SK-N-SH (cell line): ENCODE results near the gene TTC9B. TPM values are rescaled to one million over a fixed set of nuclear protein-coding genes. Genes with fewer than 3 reads are reported as not detected.

Experiments used
- CTCF ChIA-PET: fragments of 300-600, 350-600 bp; formaldehyde crosslinking; extraction: SDS; loops from one replicate; lab custom pipeline; 2021; lab: Yijun Ruan, JAX
- POLR2A ChIA-PET: fragments of 350-600 bp; sonication (Branson Sonifier 250); formaldehyde crosslinking; extraction: SDS; loops from one replicate; lab custom pipeline; 2020; ENCODE audit warnings: antibody characterized with exemption, inconsistent platforms; lab: Yijun Ruan, JAX
- DNase-seq: peaks from one replicate; pipeline ENCODE4 v3.0.0; 2012
- H2AFZ ChIP-seq: fragments of 200-600 bp; sonication (generic); 2 replicates; pipeline ENCODE4 v1.8.1; 2016; ENCODE audit warnings: antibody characterized with exemption, mild to moderate bottlenecking, low read depth
- H3F3A ChIP-seq: fragments of 200-600 bp; sonication (generic); replicated peaks from 2 replicates; pipeline ENCODE3; 2016; ENCODE audit warnings: antibody characterized with exemption, mild to moderate bottlenecking; ENCODE audit not compliant: insufficient read depth
- H3K27ac ChIP-seq, 2 experiments: fragments of 200-500 bp in 1 of 2; fragments of 200-600 bp in 1 of 2; sonication (Bioruptor generic) in 1 of 2; sonication (generic), shearing (Covaris generic) in 1 of 2; 2 replicates each; pipeline versions ENCODE4 v1.5.1 to v1.6.1; 2014 to 2016; ENCODE audit warnings: low read depth in 2 of 2, inconsistent platforms in 1 of 2, low read length in 1 of 2, mild to moderate bottlenecking in 1 of 2, mixed read lengths in 1 of 2
- H3K27me3 ChIP-seq: fragments of 200-600 bp; sonication (generic), shearing (Covaris generic); 2 replicates; pipeline ENCODE4 v1.6.1; 2016; ENCODE audit warnings: mixed run types; ENCODE audit not compliant: insufficient read depth
- H3K36me3 ChIP-seq, 2 experiments: fragments of 200-500 bp in 1 of 2; fragments of 200-600 bp in 1 of 2; sonication (Bioruptor generic) in 1 of 2; sonication (generic) in 1 of 2; replicated peaks in 1 of 2; 2 replicates each; pipeline versions ENCODE3 to v1.5.1; 2014 to 2016; ENCODE audit warnings: low read length in 1 of 2, mild to moderate bottlenecking in 1 of 2; ENCODE audit not compliant: insufficient read depth in 2 of 2, control insufficient read depth in 1 of 2
- H3K4me1 ChIP-seq, 2 experiments: fragments of 200-500 bp in 1 of 2; fragments of 200-600 bp in 1 of 2; sonication (Bioruptor generic) in 1 of 2; sonication (generic), shearing (Covaris generic) in 1 of 2; 2 replicates each; pipeline versions ENCODE4 v1.5.1 to v1.6.1; 2014 to 2016; ENCODE audit warnings: low read depth in 1 of 2, low read length in 1 of 2, mixed run types in 1 of 2; ENCODE audit not compliant: insufficient read depth in 2 of 2, control insufficient read depth in 1 of 2
- H3K4me2 ChIP-seq: fragments of 200-600 bp; sonication (generic), shearing (Covaris generic); 2 replicates; pipeline ENCODE4 v1.6.1; 2017; ENCODE audit warnings: mixed run types
- H3K4me3 ChIP-seq, 2 experiments: fragments of 200-500 bp in 1 of 2; fragments of 200-600 bp in 1 of 2; sonication (Bioruptor generic) in 1 of 2; sonication (generic), shearing (Covaris generic) in 1 of 2; 2 replicates each; pipeline versions ENCODE4 v1.5.1 to v1.8.1; 2014 to 2016; ENCODE audit warnings: low read depth in 2 of 2, inconsistent platforms in 1 of 2, low read length in 1 of 2, mild to moderate bottlenecking in 1 of 2, mixed read lengths in 1 of 2, moderate library complexity in 1 of 2
- H3K79me2 ChIP-seq: fragments of 200-600 bp; sonication (generic); 2 replicates; pipeline ENCODE4 v1.8.1; 2017; ENCODE audit warnings: mild to moderate bottlenecking; ENCODE audit not compliant: insufficient read depth
- H3K9ac ChIP-seq: fragments of 200-600 bp; sonication (generic); 2 replicates; pipeline ENCODE4 v1.6.1; 2017; ENCODE audit warnings: mixed run types
- H3K9me2 ChIP-seq: fragments of 200-600 bp; sonication (generic); 2 replicates; pipeline ENCODE4 v1.6.1; 2017; ENCODE audit warnings: mixed run types
- H3K9me3 ChIP-seq: fragments of 200-600 bp; sonication (generic); 2 replicates; pipeline ENCODE4 v1.6.1; 2017; ENCODE audit warnings: mixed run types, mild to moderate bottlenecking, moderate library complexity
- H4K20me1 ChIP-seq: fragments of 200-600 bp; sonication (generic); 2 replicates; pipeline ENCODE4 v1.6.1; 2017; ENCODE audit warnings: mild to moderate bottlenecking, mixed run types; ENCODE audit not compliant: insufficient read depth
- EZH2phosphoT487 ChIP-seq: fragments of 200-600 bp; sonication (generic); IDR thresholded peaks from 2 replicates; pipeline ENCODE4 v1.6.1; 2017; ENCODE audit warnings: low read depth, mixed run types, mild to moderate bottlenecking, antibody characterized with exemption, moderate library complexity, borderline replicate concordance
- FOSL2 ChIP-seq: IDR thresholded peaks from 2 replicates; pipeline ENCODE4 v1.4.0; 2012; ENCODE audit warnings: low read depth, mild to moderate bottlenecking, moderate library complexity, borderline replicate concordance
- FOXM1 ChIP-seq: IDR thresholded peaks from 2 replicates; pipeline ENCODE4 v1.4.0; 2012; ENCODE audit warnings: low read depth, mild to moderate bottlenecking
- GABPA ChIP-seq: IDR thresholded peaks from 2 replicates; pipeline ENCODE4 v1.4.0; 2012; ENCODE audit warnings: low read depth, mild to moderate bottlenecking
- GATA2 ChIP-seq: sonication (generic); formaldehyde crosslinking; IDR thresholded peaks from 2 replicates; pipeline ENCODE4 v1.5.0; 2020; ENCODE audit warnings: mild to moderate bottlenecking, missing genetic modification reagents
- JUND ChIP-seq: IDR thresholded peaks from 2 replicates; pipeline ENCODE4 v1.4.0; 2012
- MAX ChIP-seq: IDR thresholded peaks from 2 replicates; pipeline ENCODE4 v1.4.0; 2012; ENCODE audit warnings: low read depth
- NFIC ChIP-seq: IDR thresholded peaks from 2 replicates; pipeline ENCODE4 v1.4.0; 2012; ENCODE audit warnings: borderline replicate concordance
- NRF1 ChIP-seq: IDR thresholded peaks from 2 replicates; pipeline ENCODE4 v1.6.1; 2012; ENCODE audit warnings: low read depth, mild to moderate bottlenecking, low read length
- RAD21 ChIP-seq: IDR thresholded peaks from 2 replicates; pipeline ENCODE4 v1.6.1; 2012; ENCODE audit warnings: mild to moderate bottlenecking, low read length
- RCOR1 ChIP-seq: fragments of 150-350 bp; IDR thresholded peaks from 2 replicates; pipeline ENCODE4 v1.6.1; 2017; ENCODE audit warnings: antibody characterized with exemption, low read length
- REST ChIP-seq: IDR thresholded peaks from 2 replicates; pipeline ENCODE4 v1.6.1; 2012; ENCODE audit warnings: mild to moderate bottlenecking, low read depth, low read length, moderate library complexity
- SIN3A ChIP-seq: IDR thresholded peaks from 2 replicates; pipeline ENCODE4 v1.6.1; 2012; ENCODE audit warnings: low read depth, mild to moderate bottlenecking, low read length, moderate library complexity, borderline replicate concordance
- USF1 ChIP-seq: IDR thresholded peaks from 2 replicates; pipeline ENCODE4 v1.4.0; 2012; ENCODE audit warnings: low read depth, borderline replicate concordance
- USF2 ChIP-seq: fragments of 150-350 bp; IDR thresholded peaks from 2 replicates; pipeline ENCODE4 v1.6.1; 2017; ENCODE audit warnings: antibody characterized with exemption, low read length, low read depth, borderline replicate concordance
- YY1 ChIP-seq: IDR thresholded peaks from 2 replicates; pipeline ENCODE4 v1.4.0; 2012; ENCODE audit warnings: low read depth, mild to moderate bottlenecking
- WGBS: methylation state at CpG from one replicate; pipeline ENCODE4 v1.1.6; 2017; ENCODE audit warnings: low lambda C conversion rate; 5-methylcytosine and 5-hydroxymethylcytosine counted together
- polyA plus RNA-seq, 3 experiments: library from polyadenylated mRNA; depleted of rRNA; stranded (reverse); fragments of >200 nt; gene quantifications; 2 replicates each; pipeline ENCODE4 v1.2.3, GENCODE V29; 2012

Gene TTC9B
- polyA plus RNA-seq, 1 of the 3 experiments (the other 2 are of a cell fraction), result 0.30 TPM

GRCh38 chr19:40241809-40242384 lies 23.7 kb upstream of the TTC9B start:
- no peaks in the 10 kb centered on the region for H3K27me3 ChIP-seq
- POLR2A ChIA-PET, result no interaction called here

More at GRCh38 chr19:40241809-40242384, 23.7 kb upstream of the TTC9B start:
- H3F3A ChIP-seq, result no peaks in the 10 kb centered on the region
- TF ChIP-seq REST, result no peak
- no peak for TF ChIP-seq FOXM1
- TF ChIP-seq GATA2 (CRISPR knock-in tag), result no peak
- TF ChIP-seq USF1, result no peak
- TF ChIP-seq EZH2phosphoT487, result no peak
- TF ChIP-seq SIN3A, result no peak
- TF ChIP-seq GABPA, result no peak
- TF ChIP-seq FOSL2, result no peak
- no peak for TF ChIP-seq RAD21
- TF ChIP-seq RCOR1, result no peak
- no peak for TF ChIP-seq YY1
- TF ChIP-seq NFIC, result no peak
- no peak for TF ChIP-seq JUND
- no peak for TF ChIP-seq NRF1
- TF ChIP-seq USF2, result no peak
- no peak for TF ChIP-seq MAX
- H3K9ac ChIP-seq, result no peak overlapping the region
- H3K9me2 ChIP-seq, result no peaks in the 10 kb centered on the region
- peaks cover 5% of the 10 kb centered on the region; the same call in 1 of the 2 replicates for H4K20me1 ChIP-seq
- DNase-seq, result no peak
- H3K4me2 ChIP-seq, result no peak overlapping the region
- H3K79me2 ChIP-seq, result peaks cover 11% of the 10 kb centered on the region; the same call in 1 of the 2 replicates
- no peak overlapping the region for H2AFZ ChIP-seq
- peaks cover 0 to 38% of the 10 kb centered on the region in 2 experiments for H3K36me3 ChIP-seq
- H3K27ac ChIP-seq, result no peak overlapping the region
- CTCF ChIA-PET, result interaction anchor here (1.9 kb wide), 1 partner anchor 24 kb away, joined by 4 read pairs; no protein-coding TSS in a partner anchor
- WGBS, result 95% methylated on average over 19 of the region's 21 CpGs
- no peak overlapping the region for H3K4me3 ChIP-seq
- H3K9me3 ChIP-seq, result no peaks in the 10 kb centered on the region
- no peaks in the 10 kb centered on the region; a peak in 1 of 4 replicates for H3K4me1 ChIP-seq
